ENCODE results near the gene ATP5F1A.

DNA sequence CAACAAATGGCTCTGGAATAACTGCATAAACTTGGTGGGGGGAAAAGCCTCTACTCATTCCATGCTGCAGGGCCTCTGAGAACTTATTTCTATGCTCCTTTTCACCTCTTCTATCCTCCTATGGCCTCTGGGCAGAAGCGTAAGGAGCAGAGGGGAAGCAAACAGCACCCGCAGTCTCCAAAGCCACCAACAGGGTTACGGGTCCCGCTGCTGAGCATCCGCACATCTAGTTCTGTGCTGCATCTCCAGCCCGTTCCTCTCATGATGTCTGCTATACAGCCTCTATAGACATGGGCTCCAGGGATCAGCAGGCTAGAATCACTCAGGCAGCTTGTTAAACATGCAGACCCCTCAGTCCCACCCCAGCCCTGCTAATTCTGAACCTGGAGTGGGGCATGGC, 52.0 kb downstream of the ATP5F1A start:
- TF ChIP-seq CTCF (IDR thresholded peaks at IDR 0.05) (no peak), POLR2AphosphoS5 (IDR thresholded peaks at IDR 0.05) (no peak)

All from breast epithelium (tissue), 3 donors.